A673 (cell line): ENCODE measurements around the gene LPP. TPM values are rescaled to one million over a fixed set of nuclear protein-coding genes. Genes with fewer than 3 reads are reported as not detected.

ENCODE experiments used
- BruUV-seq: library from RNA; stranded (reverse); fragments of 400-500 nt; replicated peaks from 2 replicates; lab custom pipeline; 2021; lab: Mats Ljungman, UMichigan
- CTCF ChIA-PET: fragments of 300-600 bp; sonication (Branson Sonifier 250); formaldehyde crosslinking; loops from one replicate; lab custom pipeline; 2022; ENCODE audit warnings: antibody characterized with exemption; lab: Charles Lee
- POLR2A ChIA-PET: fragments of 300-600 bp; sonication (Branson Sonifier 250); formaldehyde crosslinking; loops from one replicate; lab custom pipeline; 2022; ENCODE audit warnings: antibody characterized with exemption; ENCODE audit not compliant: low non-redundant PET; lab: Charles Lee
- DNase-seq: peaks from one replicate; pipeline ENCODE4 v3.0.0-alpha.2; 2015; ENCODE audit warnings: low spot score
- H3K27ac ChIP-seq: fragments of 200-600 bp; sonication (generic); 2 replicates; pipeline ENCODE4 v1.5.1; 2016; ENCODE audit warnings: mixed run types, low read depth, mild to moderate bottlenecking, mixed read lengths, antibody characterized with exemption, low read length; ENCODE audit not compliant: poor library complexity, severe bottlenecking
- H3K27me3 ChIP-seq: fragments of 200-600 bp; sonication (generic); replicated peaks from 2 replicates; pipeline ENCODE4 v1.6.1; 2017; ENCODE audit warnings: mixed run types, low read depth, mild to moderate bottlenecking, mixed read lengths, antibody characterized with exemption, low read length; ENCODE audit not compliant: insufficient read depth, poor library complexity
- H3K36me3 ChIP-seq: fragments of 200-600 bp; sonication (generic); 2 replicates; pipeline ENCODE4 v1.6.1; 2016; ENCODE audit warnings: mixed run types, mild to moderate bottlenecking, mixed read lengths, antibody characterized with exemption, low read length; ENCODE audit not compliant: insufficient read depth, poor library complexity, severe bottlenecking
- H3K4me1 ChIP-seq: fragments of 200-600 bp; sonication (generic); 2 replicates; pipeline ENCODE4 v1.6.1; 2017; ENCODE audit warnings: mixed run types, mild to moderate bottlenecking, mixed read lengths, antibody characterized with exemption, low read length; ENCODE audit not compliant: insufficient read depth, poor library complexity, severe bottlenecking
- H3K4me3 ChIP-seq: fragments of 200-600 bp; sonication (generic); 2 replicates; pipeline ENCODE4 v1.5.1; 2016; ENCODE audit warnings: low read depth, mixed run types, mild to moderate bottlenecking, mixed read lengths, low read length; ENCODE audit not compliant: poor library complexity, severe bottlenecking
- H3K9me3 ChIP-seq: fragments of 200-600 bp; sonication (generic); 2 replicates; pipeline ENCODE4 v1.6.1; 2016; ENCODE audit warnings: mixed run types, low read depth, mild to moderate bottlenecking, mixed read lengths, antibody characterized with exemption, low read length; ENCODE audit not compliant: poor library complexity, severe bottlenecking
- CTCF ChIP-seq: fragments of 300-800, 200-600 bp; sonication (generic); conservative IDR thresholded peaks from 2 replicates; pipeline ENCODE4 v1.5.1; 2017; ENCODE audit warnings: low read depth, mild to moderate bottlenecking, antibody characterized with exemption, low read length, moderate library complexity, mixed read lengths
- EZH2 ChIP-seq: fragments of 200-600 bp; sonication (generic); IDR thresholded peaks from 2 replicates; pipeline ENCODE4 v1.6.1; 2017; ENCODE audit warnings: borderline replicate concordance, low read depth, mild to moderate bottlenecking, mixed read lengths, antibody characterized with exemption, low read length; ENCODE audit not compliant: poor library complexity, severe bottlenecking
- intact Hi-C: fragments of 100-400 bp; cut with micrococcal nuclease; formaldehyde crosslinking; loops from one replicate; pipeline ENCODE4 v1.10.0; 2022; ENCODE audit not compliant: unreplicated experiment
- total RNA-seq: library from RNA; stranded (reverse); gene quantifications from 2 replicates; pipeline ENCODE4 v1.2.3, GENCODE V29; 2021

Gene LPP
- total RNA-seq, 1 experiment from 2014 or later, result 39.7 TPM

GRCh38 chr3:188133219-188133618 lies 20.7 kb upstream of the LPP start:
- CTCF ChIA-PET, result no interaction called here

GRCh38 chr3:188133646-188134045 lies 20.3 kb upstream of the LPP start:
- intact Hi-C loops, result no loop called here
- peak; percentile 42 for DNase-seq
- ChIA-PET POLR2A (no interaction called here), CTCF (no interaction called here)
- BruUV-seq, result no TSS peak
- Histone ChIP-seq H3K4me3 (no peak overlapping the region), H3K4me1 (peaks cover 23% of the 10 kb centered on the region), H3K27ac (no peak overlapping the region), H3K27me3 (no peaks in the 10 kb centered on the region), H3K36me3 (no peaks in the 10 kb centered on the region), H3K9me3 (no peaks in the 10 kb centered on the region)
- no peak for TF ChIP-seq EZH2
- TF ChIP-seq CTCF, result no peak

More at GRCh38 chr3:188133219-188133618, 20.7 kb upstream of the LPP start:
- no peak overlapping the region for H3K27ac ChIP-seq
- intact Hi-C loops, result no loop called here
- POLR2A ChIA-PET, result no interaction called here
- H3K4me3 ChIP-seq, result no peak overlapping the region
- TF ChIP-seq EZH2 (no peak), CTCF (no peak)
- BruUV-seq, result no TSS peak
- no peak for DNase-seq
- H3K27me3 ChIP-seq, result no peaks in the 10 kb centered on the region
- H3K4me1 ChIP-seq, result peaks cover 20% of the 10 kb centered on the region
- H3K9me3 ChIP-seq, result no peaks in the 10 kb centered on the region
- H3K36me3 ChIP-seq, result no peaks in the 10 kb centered on the region

GRCh38 chr3:188134079-188134478 lies 19.9 kb upstream of the LPP start:
- DNase-seq, result no peak
- BruUV-seq, result no TSS peak
- no peak for TF ChIP-seq EZH2
- TF ChIP-seq CTCF, result no peak
- intact Hi-C loops, result no loop called here
- ChIA-PET CTCF (no interaction called here), POLR2A (no interaction called here)
- H3K27ac ChIP-seq, result no peak overlapping the region
- H3K4me1 ChIP-seq, result peaks cover 23% of the 10 kb centered on the region
- no peaks in the 10 kb centered on the region for H3K9me3 ChIP-seq
- no peaks in the 10 kb centered on the region for H3K27me3 ChIP-seq
- no peak overlapping the region for H3K4me3 ChIP-seq
- H3K36me3 ChIP-seq, result no peaks in the 10 kb centered on the region
